NCI-H1694 (cell line): Measurements from ENCODE around the gene KCNAB3.

ENCODE experiments used
- DNase-seq: peaks from one replicate; lab custom pipeline; 2025; lab: John Stamatoyannopoulos, UW

The KCNAB3 gene

DNA sequence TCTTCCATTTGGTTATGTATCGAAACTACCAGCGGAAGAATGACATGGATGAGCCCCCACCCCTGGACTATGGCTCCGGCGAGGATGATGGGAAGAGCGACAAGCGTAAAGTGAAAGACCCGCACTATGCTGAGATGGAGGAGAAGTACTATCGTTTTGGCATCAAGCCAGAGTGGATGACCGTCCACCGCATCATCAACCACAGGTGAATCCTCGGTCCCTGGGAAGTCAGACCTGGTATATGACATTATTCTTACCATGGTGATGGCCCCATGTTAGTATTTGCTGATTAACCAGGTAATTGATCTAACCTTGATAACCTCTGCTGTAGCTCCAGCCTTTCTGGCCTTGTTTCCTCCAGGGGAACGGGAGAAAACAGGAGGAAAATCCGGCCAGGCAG is 32.6 kb downstream of the KCNAB3 start:
- DNase-seq = no peak

DNA sequence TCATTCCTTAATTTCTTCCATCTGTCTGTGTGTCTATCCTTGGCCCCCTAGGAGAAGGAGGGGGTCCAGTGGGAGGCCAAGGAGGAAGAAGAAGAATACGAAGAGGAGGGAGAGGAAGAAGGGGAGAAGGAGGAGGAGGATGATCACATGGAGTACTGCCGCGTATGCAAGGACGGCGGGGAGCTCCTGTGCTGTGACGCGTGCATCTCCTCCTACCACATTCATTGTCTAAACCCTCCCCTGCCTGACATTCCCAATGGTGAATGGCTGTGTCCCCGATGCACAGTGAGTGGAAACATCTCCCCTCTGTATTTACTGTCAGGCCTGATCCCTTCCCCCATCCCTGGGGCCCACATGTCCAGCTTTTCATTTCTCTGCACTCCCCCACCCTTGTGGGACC is 34.8 kb downstream of the KCNAB3 start:
- no peak for DNase-seq

DNA sequence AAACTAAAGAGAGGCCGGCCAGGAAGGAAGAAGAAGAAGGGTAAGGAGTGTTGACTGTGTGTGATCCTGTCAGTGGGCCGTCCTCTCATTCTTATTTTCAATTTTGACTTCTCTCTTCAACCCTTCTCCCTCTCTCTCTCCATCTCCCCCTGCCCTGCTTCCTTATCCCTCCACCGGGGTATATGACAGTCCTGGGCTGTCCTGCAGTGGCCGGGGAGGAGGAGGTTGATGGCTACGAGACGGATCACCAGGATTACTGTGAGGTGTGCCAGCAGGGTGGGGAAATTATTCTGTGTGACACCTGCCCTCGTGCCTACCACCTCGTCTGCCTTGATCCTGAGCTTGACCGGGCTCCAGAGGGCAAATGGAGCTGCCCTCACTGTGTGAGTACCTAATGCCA is 35.4 kb downstream of the KCNAB3 start:
- DNase-seq = no peak

DNA sequence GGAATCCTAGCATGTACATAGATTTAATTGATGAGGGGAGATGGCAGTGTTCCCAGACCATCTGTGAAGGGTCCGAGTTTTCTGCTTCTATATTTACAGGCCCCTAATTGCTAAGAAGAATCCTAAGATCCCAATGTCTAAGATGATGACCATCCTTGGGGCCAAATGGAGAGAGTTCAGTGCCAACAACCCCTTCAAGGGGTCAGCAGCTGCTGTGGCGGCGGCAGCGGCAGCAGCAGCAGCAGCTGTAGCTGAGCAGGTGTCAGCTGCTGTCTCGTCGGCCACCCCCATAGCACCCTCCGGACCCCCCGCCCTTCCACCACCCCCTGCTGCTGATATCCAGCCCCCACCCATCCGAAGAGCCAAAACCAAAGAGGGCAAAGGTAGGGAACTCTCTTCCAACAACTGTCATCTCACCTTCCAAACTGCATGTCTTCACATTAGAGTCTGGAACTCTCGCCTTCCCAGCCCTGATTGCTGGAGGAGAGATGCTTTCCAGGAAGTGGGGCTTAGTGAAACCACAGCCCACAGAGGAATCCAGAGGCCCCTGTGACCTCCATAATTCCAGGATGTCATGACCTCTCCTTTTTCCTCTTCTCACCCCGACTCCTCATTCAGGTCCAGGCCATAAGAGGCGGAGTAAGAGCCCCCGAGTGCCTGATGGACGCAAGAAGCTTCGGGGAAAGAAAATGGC is 36.3 kb downstream of the KCNAB3 start:
- no peak for DNase-seq

DNA sequence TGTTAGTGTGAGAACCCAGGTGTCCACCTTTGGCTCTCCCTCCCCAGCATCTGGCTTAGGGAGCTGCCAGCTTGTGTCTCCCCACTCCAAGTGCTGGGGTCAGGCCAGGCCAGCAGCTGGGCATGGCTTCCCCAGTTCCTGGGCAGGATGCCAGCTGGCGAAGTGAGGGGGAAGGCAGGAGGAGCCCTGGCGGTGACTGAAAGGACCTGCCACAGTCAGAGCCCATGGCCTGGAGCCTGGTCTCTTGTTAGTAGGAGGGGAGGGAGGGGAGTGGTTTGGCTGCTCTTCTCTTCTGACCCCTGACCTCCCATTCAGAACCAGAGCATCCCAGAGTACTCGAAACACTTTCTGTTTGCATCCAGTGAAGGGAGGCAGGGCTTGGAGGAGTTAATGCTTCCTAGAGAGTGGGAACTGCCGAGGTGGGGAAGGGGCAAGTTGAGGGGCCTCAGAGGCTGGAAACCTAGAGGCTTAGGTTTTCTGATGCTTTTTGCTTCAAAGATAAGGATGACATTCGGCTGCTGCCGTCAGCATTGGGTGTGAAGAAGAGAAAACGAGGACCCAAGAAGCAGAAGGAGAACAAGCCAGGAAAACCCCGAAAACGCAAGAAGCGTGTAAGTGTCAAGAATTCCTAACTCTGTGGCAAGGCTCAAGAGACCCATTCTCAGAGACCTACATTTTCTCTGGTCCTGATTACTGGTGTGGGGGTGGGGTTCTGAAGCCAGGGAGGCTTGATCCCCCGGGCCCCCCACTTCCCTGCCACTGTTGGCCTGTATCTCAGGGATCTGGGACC is 40.3 kb downstream of the KCNAB3 start:
- peak; percentile 96 for DNase-seq

DNA sequence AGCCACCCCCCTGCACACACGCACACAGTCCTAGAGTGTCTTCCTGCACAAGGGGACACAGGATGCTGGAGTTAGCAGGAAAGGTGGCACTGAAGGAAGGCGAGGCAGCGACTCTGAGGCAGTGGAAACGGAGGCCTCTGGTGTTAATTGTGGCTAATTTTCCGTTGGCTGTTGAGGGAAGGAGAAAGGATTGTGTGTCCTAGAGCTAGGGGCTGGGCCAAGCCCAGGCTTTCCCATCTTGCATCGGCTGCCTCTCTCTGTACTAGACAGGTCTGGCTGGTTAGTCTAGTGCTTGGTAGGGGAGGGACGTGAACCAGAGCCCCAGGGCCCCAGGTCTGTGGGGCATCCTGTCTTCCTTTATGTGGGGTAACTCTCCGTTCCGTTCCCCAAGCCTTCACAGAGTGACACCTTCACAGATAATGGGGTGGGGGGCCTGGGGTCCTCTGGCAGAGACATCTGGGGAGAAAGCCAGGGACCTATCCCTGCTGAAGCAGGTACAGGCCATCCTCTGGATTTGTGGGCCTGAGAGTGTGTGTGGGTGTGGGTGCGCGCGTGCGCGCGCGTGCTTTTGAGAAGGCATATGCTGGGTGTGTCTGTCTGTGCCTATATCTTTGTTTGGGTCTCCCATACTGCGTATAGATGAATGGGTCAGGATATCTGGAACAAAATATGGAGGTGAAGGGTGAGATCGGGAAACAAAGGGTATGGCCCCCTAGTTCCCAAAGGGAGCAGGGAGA is 41.3 kb downstream of the KCNAB3 start, which contains the start of gene CHD3:
Gene CHD3, plus strand, starts transcription at position 606 of the 737 bp plus-strand sequence. CDS start 212 bp downstream, outside the sequence.
- DNase-seq = peak; percentile 36

DNA sequence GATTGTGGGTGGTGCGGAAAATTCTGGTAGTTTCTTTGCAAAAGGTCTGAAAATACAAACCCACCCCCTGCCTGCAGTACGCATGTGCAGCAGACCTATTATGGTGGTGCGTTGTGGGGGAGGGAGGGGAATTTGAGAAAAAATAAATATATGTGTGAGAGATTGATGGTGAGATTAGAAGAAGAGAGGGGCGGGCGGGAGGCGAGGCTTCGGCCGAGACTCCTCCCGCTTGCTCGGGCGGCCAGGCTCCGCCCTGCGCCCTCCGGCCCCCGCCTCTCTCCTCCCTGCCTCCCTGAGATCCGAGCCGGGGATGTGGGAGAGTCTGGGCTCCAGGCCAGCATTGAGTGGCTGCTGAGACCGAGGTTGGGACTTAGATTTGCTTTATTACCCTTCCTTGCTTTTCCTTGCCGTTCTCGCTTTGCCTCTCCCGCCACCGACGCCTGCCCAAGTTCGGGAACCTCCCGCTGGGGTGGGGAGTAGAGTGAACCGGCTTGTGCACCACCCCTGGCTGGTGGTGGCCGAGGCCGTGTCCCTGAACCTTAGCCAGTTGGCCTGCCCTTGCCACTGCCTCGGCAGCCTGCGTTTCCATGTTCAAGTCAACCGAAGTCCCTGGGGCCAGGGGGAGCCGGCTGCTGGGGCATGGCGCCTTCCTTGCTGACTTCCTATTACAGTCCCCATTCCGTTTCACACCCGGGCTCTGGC is 42.0 kb downstream of the KCNAB3 start:
- DNase-seq = peak; percentile 99

DNA sequence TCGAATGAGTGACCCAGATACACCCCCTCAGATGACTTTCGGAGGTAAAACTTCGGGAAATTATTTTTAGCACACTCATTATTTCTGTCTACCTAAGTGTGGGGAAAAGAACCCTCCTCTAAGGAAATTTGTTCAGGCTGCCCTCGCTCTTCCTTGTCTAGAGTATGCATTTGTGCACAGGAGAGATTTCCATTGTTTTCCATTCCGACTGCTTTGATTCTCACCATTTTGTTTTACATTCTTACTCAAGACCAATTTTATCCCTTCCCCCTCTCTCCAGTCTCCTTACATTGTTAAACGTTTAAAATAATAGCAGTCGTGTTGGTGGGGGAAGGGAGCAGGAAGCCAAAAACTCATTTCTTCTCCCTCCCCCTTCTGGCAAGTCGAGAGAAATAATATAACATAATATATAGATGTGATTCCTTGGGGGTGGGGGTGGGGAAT is 42.6 kb downstream of the KCNAB3 start:
- DNase-seq = no peak

DNA sequence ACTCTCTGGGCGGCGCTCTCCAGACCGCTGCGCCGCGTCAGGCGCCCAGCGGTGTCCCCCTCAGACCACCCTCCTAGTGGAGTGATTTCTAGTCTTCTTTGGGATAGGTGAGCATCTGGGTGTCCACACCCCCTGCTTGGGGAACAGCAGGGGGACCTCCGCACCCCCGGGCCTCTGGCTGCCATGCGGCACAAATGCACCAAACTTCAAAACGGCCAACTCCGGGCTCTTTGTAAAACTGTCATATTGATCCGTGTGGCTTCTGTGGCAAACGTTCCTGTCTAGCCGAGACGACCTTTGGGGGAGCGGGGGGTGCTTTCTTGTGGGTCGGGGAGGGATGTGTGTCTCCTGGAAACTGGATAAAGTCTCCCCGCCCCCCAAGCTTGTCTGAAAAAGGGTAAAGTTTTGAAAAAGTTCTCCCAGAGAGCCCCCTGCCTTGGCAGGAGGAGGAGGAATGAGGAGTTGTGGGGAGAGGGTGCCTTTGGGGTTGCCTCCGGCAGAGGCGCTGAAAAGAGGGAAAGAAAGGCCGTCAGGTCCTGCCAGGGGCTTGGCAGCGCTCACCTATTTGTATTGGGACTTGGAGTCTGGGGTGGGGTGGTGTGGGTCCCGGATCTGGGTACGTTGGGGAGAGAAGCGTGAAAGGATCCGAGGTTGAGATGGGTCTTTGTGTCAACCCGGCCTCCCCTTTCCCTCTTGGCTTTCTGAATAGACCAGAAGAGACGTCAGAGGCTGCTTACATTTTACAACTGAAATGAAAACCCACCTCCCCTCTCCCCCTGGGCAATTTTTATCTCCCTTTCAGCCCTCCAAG is 43.2 kb downstream of the KCNAB3 start:
- peak; percentile 56 for DNase-seq

DNA sequence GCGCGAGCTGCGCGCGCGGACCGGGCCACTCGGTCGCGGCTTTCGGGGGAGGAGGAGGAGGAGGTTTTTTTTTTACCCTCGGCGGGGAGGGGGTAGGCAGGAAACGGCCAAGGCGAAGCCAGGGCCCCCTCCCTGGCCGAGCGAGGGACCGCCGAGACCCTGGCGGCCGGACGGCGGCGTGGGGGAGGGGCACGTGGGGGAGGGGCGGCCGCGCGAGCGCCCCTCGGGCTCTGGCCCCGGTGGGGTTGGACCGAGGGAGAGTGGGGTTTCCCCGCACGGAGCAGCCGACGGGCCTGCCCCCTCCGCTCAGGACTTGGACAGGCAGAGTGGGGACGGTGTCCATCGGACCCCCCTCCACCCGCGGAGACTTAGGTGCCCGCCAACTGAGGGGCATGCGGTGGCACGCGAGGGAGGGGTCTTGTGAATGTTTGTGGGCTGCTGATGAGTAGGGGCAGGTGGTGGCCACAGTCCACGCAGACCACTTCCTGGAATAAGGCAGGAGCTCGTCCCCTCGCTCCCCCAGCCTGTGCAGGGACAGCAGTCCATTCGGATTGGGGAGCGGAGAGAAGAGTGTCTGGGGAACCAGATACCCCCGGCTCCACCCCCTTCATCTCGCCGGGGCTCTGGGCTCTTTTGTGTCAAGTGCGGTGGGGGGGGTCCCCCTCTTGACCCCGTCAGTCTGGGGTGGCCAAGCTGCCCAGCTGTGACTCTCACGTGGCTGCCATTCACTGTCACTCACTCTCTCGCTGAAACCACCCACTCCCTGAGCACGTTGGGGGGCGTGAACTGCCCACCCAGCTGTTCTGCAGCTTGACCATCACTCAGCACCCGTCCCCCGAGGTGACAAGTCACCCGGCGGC is 44.1 kb downstream of the KCNAB3 start:
- no peak for DNase-seq

DNA sequence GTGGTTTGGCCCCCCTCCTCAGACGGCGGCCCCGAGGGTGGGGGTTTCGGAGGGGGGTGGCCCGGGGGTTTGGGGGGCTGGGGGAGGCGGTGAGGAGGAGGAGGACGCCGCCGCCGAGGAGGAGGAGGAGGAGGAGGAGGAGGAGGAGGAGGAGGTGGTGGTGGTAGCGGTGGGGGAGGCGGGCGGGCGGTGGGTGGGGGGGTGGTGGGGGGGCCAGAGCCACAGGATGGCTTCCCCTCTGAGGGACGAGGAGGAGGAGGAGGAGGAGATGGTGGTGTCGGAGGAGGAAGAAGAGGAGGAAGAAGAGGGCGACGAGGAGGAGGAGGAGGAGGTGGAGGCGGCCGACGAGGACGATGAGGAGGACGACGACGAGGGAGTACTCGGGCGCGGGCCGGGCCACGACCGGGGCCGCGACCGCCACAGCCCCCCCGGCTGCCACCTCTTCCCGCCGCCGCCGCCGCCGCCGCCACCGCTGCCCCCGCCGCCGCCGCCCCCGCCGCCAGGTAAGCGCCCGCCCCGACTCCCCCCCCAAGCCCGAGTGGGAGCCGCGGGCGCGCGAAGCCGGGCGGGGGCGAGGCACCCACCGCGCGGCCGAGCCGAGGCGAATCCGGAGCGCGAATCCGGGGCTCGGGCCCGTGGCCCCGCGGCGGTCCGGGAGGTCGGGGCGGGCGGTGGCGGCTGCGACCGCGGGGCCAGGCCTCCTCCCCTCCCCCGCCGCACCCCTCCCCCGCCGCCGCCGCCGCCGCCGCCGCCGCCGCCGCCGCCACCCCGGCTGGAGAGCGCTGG is 44.9 kb downstream of the KCNAB3 start:
- no peak for DNase-seq

DNA sequence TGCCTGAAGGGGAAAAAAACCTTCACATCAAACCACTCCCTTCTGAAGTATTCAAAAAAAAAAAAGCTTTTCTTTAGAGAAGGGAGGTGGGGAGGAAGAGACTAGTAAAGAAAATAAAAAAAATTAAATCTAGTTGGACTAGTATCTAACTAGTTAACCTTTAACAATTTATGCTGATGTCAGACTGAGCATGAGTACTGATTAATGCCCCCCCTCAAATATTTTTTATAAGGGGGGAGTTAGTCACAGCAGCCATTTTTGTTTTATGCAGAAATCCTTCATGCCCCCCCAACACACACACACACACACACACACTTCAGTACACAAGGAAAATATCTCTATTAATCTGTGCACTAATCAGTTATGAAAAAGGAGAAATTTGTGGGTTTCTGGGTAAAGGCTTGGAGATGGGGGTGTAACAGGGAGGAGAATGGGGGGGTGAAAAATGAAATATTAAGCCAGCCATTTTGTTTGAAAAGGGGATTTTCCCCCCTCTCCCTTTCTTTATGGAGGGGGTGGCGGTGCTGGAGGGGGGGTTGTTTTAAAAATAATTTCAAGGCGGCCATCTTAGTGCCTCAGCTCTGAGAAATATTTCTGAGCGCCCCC is 45.8 kb downstream of the KCNAB3 start:
- peak; percentile 45 for DNase-seq

DNA sequence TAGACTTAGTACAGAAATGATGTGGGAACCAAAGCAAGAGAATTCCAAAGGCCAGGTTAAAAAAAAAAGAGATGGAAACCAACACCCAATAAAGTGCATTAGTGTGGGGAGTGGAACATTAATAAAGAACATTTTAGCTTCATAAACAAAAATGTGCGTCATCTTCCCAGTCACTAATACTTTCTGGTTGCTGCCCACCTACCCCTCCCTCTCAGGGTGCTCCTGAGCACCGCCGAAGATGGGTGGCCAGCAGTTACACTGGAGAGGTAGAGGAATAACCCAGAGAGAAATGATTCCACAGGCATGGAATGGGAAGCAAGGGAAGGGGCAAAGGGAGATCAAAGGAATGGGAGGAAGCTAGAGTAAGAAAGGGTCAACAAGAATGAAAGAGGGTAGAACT is 47.0 kb downstream of the KCNAB3 start:
- DNase-seq = peak; percentile 44

DNA sequence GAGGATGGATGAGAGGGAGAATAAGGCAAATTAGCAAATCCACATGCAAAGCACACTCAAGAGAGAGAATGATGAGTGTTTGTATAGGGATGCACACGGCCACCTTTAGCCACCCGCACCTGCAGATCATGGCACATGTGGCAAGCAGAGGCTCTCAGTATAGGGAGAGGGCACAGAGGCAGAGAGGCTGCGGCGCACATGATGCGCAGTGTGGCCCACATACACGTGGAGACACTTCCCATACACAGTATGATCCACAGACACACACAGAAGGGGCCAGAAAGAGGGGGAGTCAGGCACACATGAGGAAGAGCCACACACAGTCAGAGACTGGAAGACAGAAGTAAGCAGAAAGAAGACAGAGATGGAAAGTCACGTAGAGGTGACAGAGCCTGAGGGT is 47.6 kb downstream of the KCNAB3 start:
- no peak for DNase-seq

DNA sequence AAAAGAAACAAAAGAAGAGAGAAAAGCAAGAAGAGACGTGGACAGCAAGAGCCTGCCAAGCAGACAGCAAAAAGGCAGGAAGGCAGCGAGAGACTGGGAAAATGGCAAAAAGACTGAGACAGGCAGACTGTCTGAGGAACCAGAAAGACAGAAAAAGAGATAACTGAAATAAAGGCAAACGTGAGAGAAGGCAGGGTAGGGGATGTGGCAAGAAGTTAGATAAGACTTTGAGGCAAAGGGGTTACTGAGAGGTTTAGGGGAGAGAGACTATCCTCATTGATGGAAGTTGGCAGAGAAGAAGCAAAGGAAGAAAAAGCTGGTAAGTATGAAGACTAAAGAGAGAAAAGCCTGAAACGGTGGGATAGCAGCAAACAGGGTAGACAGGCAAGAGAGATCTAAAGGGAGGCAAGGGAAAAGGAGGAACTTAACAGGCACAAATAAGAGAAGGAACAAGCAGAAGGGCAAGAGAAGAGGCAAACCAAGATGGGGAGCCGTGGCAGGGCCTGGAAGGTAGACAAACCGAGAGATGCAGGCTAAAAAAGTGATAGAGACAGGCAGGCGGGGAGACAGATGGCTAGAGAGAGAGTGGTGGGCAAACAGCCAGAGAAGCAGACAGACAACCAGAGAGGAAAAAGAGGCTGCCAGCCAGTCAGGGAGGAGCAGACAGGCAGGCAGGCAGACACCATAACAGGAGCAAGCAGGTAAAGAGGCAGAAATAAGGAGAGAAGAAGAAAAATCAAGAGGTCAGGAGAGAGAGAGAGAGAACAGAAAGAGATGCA is 48.2 kb downstream of the KCNAB3 start:
- DNase-seq = peak; percentile 94

DNA sequence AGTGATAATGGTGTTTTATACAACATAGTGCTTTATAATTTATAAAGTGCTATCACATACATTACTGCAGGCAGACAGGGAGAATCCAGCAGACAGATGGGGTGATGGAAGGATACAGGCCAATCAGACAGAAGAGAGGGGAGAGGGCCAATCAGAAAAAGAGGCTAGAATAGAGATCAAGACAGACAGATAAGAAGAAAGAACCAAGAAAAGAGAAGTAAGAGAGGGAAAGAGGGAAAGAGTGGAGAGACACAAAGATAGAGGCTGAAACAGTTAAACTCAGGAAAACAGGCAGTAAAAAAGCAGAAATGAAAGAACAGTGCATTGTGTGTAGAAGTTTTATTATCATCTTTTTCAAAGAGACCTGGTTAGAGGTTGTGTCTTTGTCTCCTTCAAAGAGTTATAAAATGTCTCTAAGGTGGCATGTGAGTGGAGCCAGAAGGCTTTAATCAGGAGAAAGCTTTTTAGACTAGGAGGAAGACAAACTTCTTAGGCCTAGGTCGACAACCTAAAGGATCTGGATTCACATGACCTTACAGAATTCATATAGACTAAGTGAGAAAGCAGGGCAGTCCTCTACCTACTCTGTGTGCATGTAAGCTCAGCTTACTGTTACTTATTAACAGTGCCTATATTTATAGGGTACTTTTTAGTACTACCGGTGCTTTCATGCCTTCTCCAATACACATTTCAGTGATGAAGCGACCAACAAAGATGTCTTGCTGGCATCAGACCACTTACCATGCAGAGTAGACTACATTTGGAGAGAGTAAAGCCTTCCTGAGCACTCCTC is 49.4 kb downstream of the KCNAB3 start:
- no peak for DNase-seq

DNA sequence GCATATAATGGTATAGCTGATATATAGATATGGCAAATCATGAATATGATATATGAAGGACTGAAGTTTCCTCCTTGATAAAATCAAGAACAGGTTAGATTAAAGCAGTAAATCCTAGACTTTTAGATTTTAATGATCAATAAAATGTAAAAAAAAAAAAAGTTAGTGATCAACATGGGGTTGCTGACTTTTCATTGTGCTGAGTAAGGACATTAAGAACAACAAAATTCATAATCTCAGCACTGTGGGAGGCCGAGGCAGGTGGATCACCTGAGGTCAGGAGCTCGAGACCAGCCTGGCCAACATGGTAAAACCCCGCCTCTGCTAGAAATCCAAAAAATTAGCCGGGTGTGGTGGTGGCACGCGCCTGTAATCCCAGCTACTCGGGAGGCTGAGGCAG is 51.4 kb downstream of the KCNAB3 start:
- DNase-seq = no peak
